ENCODE results near the gene SLC27A4.

GRCh38 chr9:128304136-128304970, 36.0 kb upstream of the SLC27A4 start:
- TF ChIP-seq, protein P1, sequence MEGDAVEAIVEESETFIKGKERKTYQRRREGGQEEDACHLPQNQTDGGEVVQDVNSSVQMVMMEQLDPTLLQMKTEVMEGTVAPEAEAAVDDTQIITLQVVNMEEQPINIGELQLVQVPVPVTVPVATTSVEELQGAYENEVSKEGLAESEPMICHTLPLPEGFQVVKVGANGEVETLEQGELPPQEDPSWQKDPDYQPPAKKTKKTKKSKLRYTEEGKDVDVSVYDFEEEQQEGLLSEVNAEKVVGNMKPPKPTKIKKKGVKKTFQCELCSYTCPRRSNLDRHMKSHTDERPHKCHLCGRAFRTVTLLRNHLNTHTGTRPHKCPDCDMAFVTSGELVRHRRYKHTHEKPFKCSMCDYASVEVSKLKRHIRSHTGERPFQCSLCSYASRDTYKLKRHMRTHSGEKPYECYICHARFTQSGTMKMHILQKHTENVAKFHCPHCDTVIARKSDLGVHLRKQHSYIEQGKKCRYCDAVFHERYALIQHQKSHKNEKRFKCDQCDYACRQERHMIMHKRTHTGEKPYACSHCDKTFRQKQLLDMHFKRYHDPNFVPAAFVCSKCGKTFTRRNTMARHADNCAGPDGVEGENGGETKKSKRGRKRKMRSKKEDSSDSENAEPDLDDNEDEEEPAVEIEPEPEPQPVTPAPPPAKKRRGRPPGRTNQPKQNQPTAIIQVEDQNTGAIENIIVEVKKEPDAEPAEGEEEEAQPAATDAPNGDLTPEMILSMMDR (tag by site-specific recombination; IDR thresholded peaks at IDR 0.05): no peak
- TF ChIP-seq ZNF10 (tag by site-specific recombination; IDR thresholded peaks at IDR 0.05): no peak
- no peak for TF ChIP-seq ZNF416 (tag by site-specific recombination; IDR thresholded peaks at IDR 0.05)
- no peak for TF ChIP-seq ZNF202 (tag by site-specific recombination; IDR thresholded peaks at IDR 0.05; ENCODE audit: borderline replicate concordance)
- TF ChIP-seq, protein P2, sequence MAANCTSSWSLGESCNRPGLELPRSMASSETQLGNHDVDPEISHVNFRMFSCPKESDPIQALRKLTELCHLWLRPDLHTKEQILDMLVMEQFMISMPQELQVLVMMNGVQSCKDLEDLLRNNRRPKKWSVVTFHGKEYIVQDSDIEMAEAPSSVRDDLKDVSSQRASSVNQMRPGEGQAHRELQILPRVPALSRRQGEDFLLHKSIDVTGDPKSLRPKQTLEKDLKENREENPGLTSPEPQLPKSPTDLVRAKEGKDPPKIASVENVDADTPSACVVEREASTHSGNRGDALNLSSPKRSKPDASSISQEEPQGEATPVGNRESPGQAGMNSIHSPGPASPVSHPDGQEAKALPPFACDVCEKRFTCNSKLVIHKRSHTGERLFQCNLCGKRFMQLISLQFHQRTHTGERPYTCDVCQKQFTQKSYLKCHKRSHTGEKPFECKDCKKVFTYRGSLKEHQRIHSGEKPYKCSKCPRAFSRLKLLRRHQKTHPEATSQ (tag by site-specific recombination; IDR thresholded peaks at IDR 0.05): no peak
- TF ChIP-seq ZNF221 (tag by site-specific recombination; IDR thresholded peaks at IDR 0.05; ENCODE audit: borderline replicate concordance): no peak
- no peak for TF ChIP-seq KLF1 (tag by site-specific recombination; IDR thresholded peaks at IDR 0.05)
- no peak for TF ChIP-seq IKZF3 (tag by site-specific recombination; IDR thresholded peaks at IDR 0.05)
- TF ChIP-seq, protein P3, sequence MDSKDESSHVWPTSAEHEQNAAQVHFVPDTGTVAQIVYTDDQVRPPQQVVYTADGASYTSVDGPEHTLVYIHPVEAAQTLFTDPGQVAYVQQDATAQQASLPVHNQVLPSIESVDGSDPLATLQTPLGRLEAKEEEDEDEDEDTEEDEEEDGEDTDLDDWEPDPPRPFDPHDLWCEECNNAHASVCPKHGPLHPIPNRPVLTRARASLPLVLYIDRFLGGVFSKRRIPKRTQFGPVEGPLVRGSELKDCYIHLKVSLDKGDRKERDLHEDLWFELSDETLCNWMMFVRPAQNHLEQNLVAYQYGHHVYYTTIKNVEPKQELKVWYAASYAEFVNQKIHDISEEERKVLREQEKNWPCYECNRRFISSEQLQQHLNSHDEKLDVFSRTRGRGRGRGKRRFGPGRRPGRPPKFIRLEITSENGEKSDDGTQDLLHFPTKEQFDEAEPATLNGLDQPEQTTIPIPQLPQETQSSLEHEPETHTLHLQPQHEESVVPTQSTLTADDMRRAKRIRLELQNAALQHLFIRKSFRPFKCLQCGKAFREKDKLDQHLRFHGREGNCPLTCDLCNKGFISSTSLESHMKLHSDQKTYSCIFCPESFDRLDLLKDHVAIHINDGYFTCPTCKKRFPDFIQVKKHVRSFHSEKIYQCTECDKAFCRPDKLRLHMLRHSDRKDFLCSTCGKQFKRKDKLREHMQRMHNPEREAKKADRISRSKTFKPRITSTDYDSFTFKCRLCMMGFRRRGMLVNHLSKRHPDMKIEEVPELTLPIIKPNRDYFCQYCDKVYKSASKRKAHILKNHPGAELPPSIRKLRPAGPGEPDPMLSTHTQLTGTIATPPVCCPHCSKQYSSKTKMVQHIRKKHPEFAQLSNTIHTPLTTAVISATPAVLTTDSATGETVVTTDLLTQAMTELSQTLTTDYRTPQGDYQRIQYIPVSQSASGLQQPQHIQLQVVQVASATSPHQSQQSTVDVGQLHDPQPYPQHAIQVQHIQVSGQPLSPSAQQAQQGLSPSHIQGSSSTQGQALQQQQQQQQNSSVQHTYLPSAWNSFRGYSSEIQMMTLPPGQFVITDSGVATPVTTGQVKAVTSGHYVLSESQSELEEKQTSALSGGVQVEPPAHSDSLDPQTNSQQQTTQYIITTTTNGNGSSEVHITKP (tag by site-specific recombination; IDR thresholded peaks at IDR 0.05): peak; percentile 35; the same call in 1 of the 2 replicates

Data from HEK293 (cell line).